HG03196 (cell line): ENCODE data around the gene COPS9.

Experiments used
- ATAC-seq: cut with Tn5 transposase; IDR thresholded peaks from one replicate; pipeline ENCODE4 v1.9.1; 2021; ENCODE audit not compliant: unreplicated experiment

The COPS9 gene

DNA sequence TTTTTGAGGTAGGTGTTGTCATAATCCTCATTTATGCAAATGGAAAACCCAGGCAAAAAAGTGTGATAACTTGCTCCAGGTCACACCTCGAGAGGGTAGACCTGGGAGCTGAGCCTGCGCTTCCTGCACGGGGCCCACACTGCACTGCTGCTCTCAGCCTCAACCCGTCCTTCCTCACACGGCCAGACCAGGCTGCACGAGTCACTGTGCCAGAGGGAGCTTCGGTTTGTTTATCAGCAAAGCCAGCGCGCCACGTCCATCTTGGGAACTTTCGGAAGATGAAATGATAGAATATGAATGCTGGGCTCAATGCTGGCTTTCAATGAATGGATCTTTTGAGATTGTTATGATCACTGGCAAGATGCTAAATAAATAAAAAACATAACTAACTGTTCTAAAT is 14.4 kb downstream of the COPS9 start:
- ATAC-seq, result no peak

DNA sequence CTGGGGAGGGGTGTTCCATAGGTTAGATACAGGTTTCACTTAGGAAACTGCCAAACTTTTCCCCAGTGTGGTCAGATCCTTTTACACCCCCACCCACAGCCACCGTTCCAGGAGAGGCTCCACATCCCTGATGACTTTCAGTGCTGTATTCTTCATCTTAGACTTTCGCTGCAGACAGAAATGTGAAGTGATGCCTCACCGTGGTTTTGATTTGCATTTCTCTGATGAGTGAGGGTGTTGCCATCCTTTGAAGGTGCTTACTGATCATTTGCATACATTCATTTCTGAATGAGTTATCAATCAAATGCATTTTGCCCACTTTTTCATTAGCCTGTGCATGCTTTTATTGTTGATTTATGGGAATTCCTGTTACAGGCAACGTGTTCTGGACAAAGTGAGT is 14.9 kb downstream of the COPS9 start:
- ATAC-seq, result no peak

GRCh38 chr2:240114233-240114632 is 21.9 kb downstream of the COPS9 start:
- ATAC-seq, result no peak

GRCh38 chr2:240112914-240113690 is 23.0 kb downstream of the COPS9 start:
- no peak for ATAC-seq

DNA sequence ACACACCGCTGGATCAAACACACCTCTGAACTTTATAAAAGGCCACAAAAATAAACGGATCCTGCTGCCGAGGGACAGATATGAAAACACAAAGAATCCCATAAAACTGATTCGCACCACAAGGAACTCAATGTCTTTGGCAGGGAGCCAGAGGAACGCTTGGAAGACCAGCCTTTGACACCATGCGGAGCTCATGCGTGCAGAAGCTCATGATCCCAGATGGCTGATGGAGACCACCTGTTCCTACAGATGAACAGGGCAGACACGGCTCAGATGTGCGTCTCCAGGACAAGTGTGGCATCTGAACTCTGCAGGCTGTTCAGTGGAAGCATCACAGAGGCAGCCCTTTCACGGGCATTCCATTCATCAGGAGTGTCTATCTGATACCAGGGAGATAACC is 24.9 kb downstream of the COPS9 start:
- no peak for ATAC-seq

GRCh38 chr2:240109386-240109785 is 26.7 kb downstream of the COPS9 start:
- no peak for ATAC-seq

GRCh38 chr2:240107477-240107796 is 28.7 kb downstream of the COPS9 start:
- ATAC-seq, result no peak

DNA sequence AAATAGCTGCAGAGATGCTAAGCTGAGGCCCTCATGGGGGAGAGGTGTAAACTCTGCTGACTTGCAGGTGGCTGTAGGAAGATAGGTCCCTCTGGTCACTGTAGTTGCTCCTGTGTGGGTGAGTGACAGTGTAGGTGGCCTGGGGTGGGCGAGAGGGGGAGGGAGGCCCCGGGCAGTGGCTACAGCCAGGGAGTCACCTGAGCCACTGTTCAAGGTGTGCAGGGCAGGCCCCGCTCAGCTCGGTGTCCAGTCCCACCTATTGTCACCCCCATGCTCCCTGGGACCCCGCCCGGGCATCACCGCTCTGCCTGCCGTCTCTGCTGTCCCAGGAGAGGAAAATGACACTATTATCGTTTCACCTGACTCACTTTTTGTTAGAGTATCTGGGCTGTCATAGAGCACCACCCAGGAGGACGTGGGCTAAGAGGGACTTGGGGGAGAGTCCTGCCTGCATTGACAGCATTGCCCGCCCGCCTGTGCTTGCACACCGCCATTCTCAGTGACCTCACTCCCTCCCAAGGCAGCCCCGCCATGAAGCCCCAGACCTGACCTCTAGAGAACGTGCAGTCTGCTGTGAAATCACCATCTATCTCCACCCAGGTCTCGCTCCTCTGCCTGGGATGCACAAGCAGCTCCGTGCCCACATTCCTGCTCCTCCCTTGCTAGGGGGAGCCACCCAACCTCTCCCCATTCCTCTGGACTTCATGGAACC is 29.2 kb downstream of the COPS9 start:
- ATAC-seq, result no peak

DNA sequence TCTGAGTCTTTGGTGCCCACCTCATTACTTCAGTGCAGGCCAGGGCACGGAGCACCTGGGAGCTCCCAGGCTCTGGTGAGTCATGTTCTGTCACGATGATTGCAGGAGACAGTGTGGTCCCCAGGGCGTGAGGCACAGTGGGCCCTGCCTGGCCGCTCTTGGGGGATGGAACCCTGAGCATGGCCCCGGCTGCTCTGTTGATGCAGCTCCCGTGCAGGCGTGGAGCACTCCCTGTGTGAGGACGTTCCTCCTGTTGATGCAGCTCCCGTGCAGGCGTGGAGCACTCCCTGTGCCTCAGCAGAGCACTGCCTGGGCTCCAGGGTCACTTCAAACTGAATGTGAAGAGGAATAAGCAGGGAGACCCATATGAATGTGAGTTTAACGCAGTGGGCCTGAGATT is 30.1 kb downstream of the COPS9 start:
- ATAC-seq, result no peak

DNA sequence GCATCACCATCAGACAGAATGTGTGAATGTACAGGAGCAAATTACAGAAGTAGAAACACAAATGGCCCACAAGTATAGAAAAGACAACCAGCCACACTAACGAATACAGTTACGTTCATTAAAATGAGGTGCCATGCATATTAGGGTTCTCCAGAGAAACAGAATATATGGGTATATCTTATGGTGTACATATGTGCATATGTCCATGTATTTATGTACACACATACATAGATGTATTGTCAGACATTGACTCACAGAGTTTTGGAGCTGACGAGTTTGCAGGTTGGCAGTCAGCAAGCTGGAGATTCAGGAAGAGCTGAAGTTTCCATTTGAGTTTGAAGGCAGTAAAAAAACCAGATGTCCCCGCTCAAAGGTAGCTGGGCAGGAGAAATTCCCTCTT is 33.0 kb downstream of the COPS9 start:
- ATAC-seq, result no peak

GRCh38 chr2:240098349-240098748 is 37.8 kb downstream of the COPS9 start:
- no peak for ATAC-seq

GRCh38 chr2:240095556-240096523 is 40.3 kb downstream of the COPS9 start:
- ATAC-seq, result no peak

- ATAC-seq, result no peak
Observed at GRCh38 chr2:240089306-240089705, 46.8 kb downstream of the COPS9 start.

- no peak for ATAC-seq
Observed at GRCh38 chr2:240086563-240086962, 49.5 kb downstream of the COPS9 start.
